HCT116 (cell line): ENCODE data around the gene KDM2B. TPM values are rescaled to one million over a fixed set of nuclear protein-coding genes. Genes with fewer than 3 reads are reported as not detected.

Source experiments
- ATAC-seq: fragments of 200-7000 bp; cut with Tn5 transposase; 2 replicates; pipeline ENCODE4 v1.9.1; 2020; ENCODE audit warnings: mild to moderate bottlenecking, moderate library complexity
- BruUV-seq: library from RNA; stranded (reverse); fragments of 400-500 nt; replicated peaks from 2 replicates; lab custom pipeline; 2021; lab: Mats Ljungman, UMichigan
- CTCF ChIA-PET: fragments of 300-600 bp; sonication (Branson Sonifier 250); formaldehyde crosslinking; loops from one replicate; lab custom pipeline; 2021; ENCODE audit warnings: antibody characterized with exemption; lab: Charles Lee
- POLR2A ChIA-PET: fragments of 300-600, 350-600 bp; sonication (Branson Sonifier 250); formaldehyde crosslinking; loops from one replicate; lab custom pipeline; 2021; ENCODE audit warnings: antibody characterized with exemption; lab: Charles Lee
- RAD21 ChIA-PET, 2 experiments: fragments of 300-600 bp; sonication (Branson Sonifier 250); formaldehyde crosslinking; loops; one replicate each; lab custom pipeline; 2023; ENCODE audit warnings: low total read pairs in 2 of 2; ENCODE audit not compliant: uncharacterized antibody in 2 of 2, unreplicated experiment in 2 of 2, low non-redundant PET in 1 of 2; lab: Charles Lee
- DNase-seq: peaks from one replicate; pipeline ENCODE4 v3.0.0-alpha.2; 2010; ENCODE audit warnings: low read depth, low spot score
- H2AFZ ChIP-seq: fragments of 200-600 bp; shearing (Covaris generic), sonication (generic); 2 replicates; pipeline ENCODE4 v1.6.1; 2017; ENCODE audit warnings: low read depth, mixed run types, mixed read lengths, antibody characterized with exemption, low read length; ENCODE audit not compliant: poor library complexity, severe bottlenecking
- H3K27ac ChIP-seq: 2 replicates; pipeline ENCODE4 v1.5.1; 2012; ENCODE audit warnings: low read depth, low read length
- H3K27me3 ChIP-seq: fragments of 200-600 bp; sonication (generic); 2 replicates; pipeline ENCODE4 v1.6.1; 2016; ENCODE audit warnings: mixed run types, low read length, mixed read lengths; ENCODE audit not compliant: insufficient read depth
- H3K36me3 ChIP-seq, 2 experiments: fragments of 200-500 bp in 1 of 2; fragments of 200-600 bp in 1 of 2; sonication (Bioruptor generic) in 1 of 2; sonication (generic) in 1 of 2; 2 replicates each; pipeline versions ENCODE4 v1.5.1 to v1.6.1; 2014 to 2016; ENCODE audit warnings: low read length in 2 of 2, inconsistent platforms in 1 of 2, mixed read lengths in 1 of 2, mixed run types in 1 of 2; ENCODE audit not compliant: insufficient read depth in 2 of 2, control insufficient read depth in 1 of 2
- H3K4me1 ChIP-seq, 2 experiments: fragments of 200-600 bp in 1 of 2; sonication (generic) in 1 of 2; 2 replicates each; pipeline versions ENCODE4 v1.5.1 to v1.6.1; 2012 to 2017; ENCODE audit warnings: low read length in 2 of 2, inconsistent platforms in 1 of 2, mild to moderate bottlenecking in 1 of 2, mixed read lengths in 1 of 2, mixed run types in 1 of 2, moderate library complexity in 1 of 2; ENCODE audit not compliant: insufficient read depth in 2 of 2, control insufficient read depth in 1 of 2
- H3K4me2 ChIP-seq: fragments of 200-600 bp; sonication (generic); 2 replicates; pipeline ENCODE4 v1.6.1; 2017; ENCODE audit warnings: mixed run types, low read length, mixed read lengths
- H3K4me3 ChIP-seq, 2 experiments: fragments of 200-600 bp in 1 of 2; sonication (generic) in 1 of 2; replicated peaks in 1 of 2; 2 replicates each; pipeline ENCODE4 v1.5.1; 2011 to 2016; ENCODE audit warnings: low read length in 2 of 2, control low read depth in 1 of 2, low read depth in 1 of 2, mild to moderate bottlenecking in 1 of 2, mixed read lengths in 1 of 2, mixed run types in 1 of 2
- H3K79me2 ChIP-seq: fragments of 200-600 bp; sonication (generic); 2 replicates; pipeline ENCODE4 v1.6.1; 2017; ENCODE audit warnings: mild to moderate bottlenecking, mixed run types, low read length, moderate library complexity, mixed read lengths; ENCODE audit not compliant: insufficient read depth
- H3K9ac ChIP-seq: fragments of 200-600 bp; sonication (generic); 2 replicates; pipeline ENCODE4 v1.6.1; 2016; ENCODE audit warnings: low read length, mixed read lengths
- H3K9me2 ChIP-seq: fragments of 200-600 bp; sonication (generic), shearing (Covaris generic); 2 replicates; pipeline ENCODE4 v1.6.1; 2017; ENCODE audit warnings: mixed run types, mild to moderate bottlenecking, moderate library complexity; ENCODE audit not compliant: insufficient read depth
- H3K9me3 ChIP-seq, 2 experiments: fragments of 200-500 bp in 1 of 2; fragments of 200-600 bp in 1 of 2; sonication (Bioruptor generic) in 1 of 2; sonication (generic) in 1 of 2; 2 replicates each; pipeline ENCODE4 v1.6.1; 2014 to 2017; ENCODE audit warnings: low read length in 2 of 2, mixed read lengths in 2 of 2, inconsistent platforms in 1 of 2, low read depth in 1 of 2, mild to moderate bottlenecking in 1 of 2, mixed run types in 1 of 2, moderate library complexity in 1 of 2; ENCODE audit not compliant: control insufficient read depth in 1 of 2, insufficient read depth in 1 of 2
- H4K20me1 ChIP-seq: fragments of 200-600 bp; sonication (generic), shearing (Covaris generic); 2 replicates; pipeline ENCODE4 v1.6.1; 2017; ENCODE audit warnings: mixed run types, mild to moderate bottlenecking, moderate library complexity; ENCODE audit not compliant: insufficient read depth
- CBX3 ChIP-seq: IDR thresholded peaks from 2 replicates; pipeline ENCODE4 v1.6.1; 2012; ENCODE audit warnings: low read depth
- CEBPB ChIP-seq: IDR thresholded peaks from 2 replicates; pipeline ENCODE4 v1.6.1; 2012; ENCODE audit warnings: low read depth
- CTCF ChIP-seq, 3 experiments: fragments of 200-600 bp in 1 of 3; sonication (generic) in 1 of 3; IDR thresholded peaks in 2 of 3; conservative IDR thresholded peaks in 1 of 3; 2 replicates each; pipeline ENCODE4 v1.5.1; 2012 to 2017; ENCODE audit warnings: low read depth in 2 of 3, low read length in 2 of 3, antibody characterized with exemption in 1 of 3, borderline replicate concordance in 1 of 3, control low read depth in 1 of 3, mild to moderate bottlenecking in 1 of 3, mixed read lengths in 1 of 3, mixed run types in 1 of 3, moderate library complexity in 1 of 3; ENCODE audit not compliant: insufficient read depth in 1 of 3
- ELF1 ChIP-seq: IDR thresholded peaks from 2 replicates; pipeline ENCODE4 v1.6.1; 2012; ENCODE audit warnings: low read depth, borderline replicate concordance
- EZH2 ChIP-seq: fragments of 200-600 bp; sonication (generic); IDR thresholded peaks from 2 replicates; pipeline ENCODE4 v1.6.1; 2017; ENCODE audit warnings: antibody characterized with exemption, mixed run types
- EZH2phosphoT487 ChIP-seq: fragments of 200-600 bp; IDR thresholded peaks from 2 replicates; pipeline ENCODE4 v1.6.1; 2018; ENCODE audit warnings: antibody characterized with exemption, borderline replicate concordance
- FOSL1 ChIP-seq: IDR thresholded peaks from 2 replicates; pipeline ENCODE4 v1.6.1; 2012; ENCODE audit warnings: low read depth
- JUND ChIP-seq: IDR thresholded peaks from 2 replicates; pipeline ENCODE4 v1.6.1; 2012
- POLR2A ChIP-seq: IDR thresholded peaks from 2 replicates; pipeline ENCODE4 v1.7.0; 2011; ENCODE audit warnings: borderline replicate concordance; ENCODE audit not compliant: insufficient read depth, insufficient read length; ENCODE audit errors: extremely low read depth
- REST ChIP-seq: IDR thresholded peaks from 2 replicates; pipeline ENCODE4 v1.6.1; 2012; ENCODE audit warnings: low read depth
- SIN3A ChIP-seq: IDR thresholded peaks from 2 replicates; pipeline ENCODE4 v1.6.1; 2012; ENCODE audit warnings: low read depth
- SP1 ChIP-seq: IDR thresholded peaks from 2 replicates; pipeline ENCODE4 v1.6.1; 2012; ENCODE audit warnings: low read depth
- SRF ChIP-seq: IDR thresholded peaks from 2 replicates; pipeline ENCODE4 v1.6.1; 2012; ENCODE audit warnings: low read depth
- TCF7L2 ChIP-seq: IDR thresholded peaks from 2 replicates; pipeline ENCODE4 v1.7.0; 2011; ENCODE audit warnings: borderline replicate concordance, inconsistent platforms; ENCODE audit not compliant: insufficient read depth, insufficient read length; ENCODE audit errors: extremely low read depth
- YY1 ChIP-seq: IDR thresholded peaks from 2 replicates; pipeline ENCODE4 v1.6.1; 2011; ENCODE audit warnings: low read length, low read depth, moderate library complexity, mild to moderate bottlenecking; ENCODE audit not compliant: insufficient replicate concordance; ENCODE audit errors: extremely low read depth
- ZFX ChIP-seq: fragments of 450-650 bp; IDR thresholded peaks from 2 replicates; pipeline ENCODE4 v1.6.1; 2017
- ZNF274 ChIP-seq: fragments of 200-500 bp; sonication (Bioruptor generic); IDR thresholded peaks from 2 replicates; pipeline ENCODE4 v1.6.1; 2014; ENCODE audit warnings: mild to moderate bottlenecking, low read depth, low read length, inconsistent platforms
- intact Hi-C: fragments of 100-400 bp; cut with micrococcal nuclease; formaldehyde crosslinking; loops from 2 replicates; pipeline ENCODE4 v1.10.0; 2022
- total RNA-seq: library from RNA; stranded (reverse); gene quantifications from one replicate; pipeline ENCODE4 v1.2.1, GENCODE V29; 2021; ENCODE audit not compliant: unreplicated experiment
- TF ChIP-seq, protein P1 (sequence below): IDR thresholded peaks from 2 replicates; pipeline ENCODE4 v1.6.1; 2012
- TF ChIP-seq, protein P2 (sequence below): IDR thresholded peaks from 2 replicates; pipeline ENCODE4 v1.6.1; 2012
- TF ChIP-seq, protein P3 (sequence below): IDR thresholded peaks from 2 replicates; pipeline ENCODE4 v1.6.1; 2011; ENCODE audit warnings: mild to moderate bottlenecking, low read length, moderate library complexity; ENCODE audit not compliant: insufficient replicate concordance; ENCODE audit errors: extremely low read depth

KDM2B gene
- total RNA-seq, 1 experiment from 2014 or later = 36.7 TPM

DNA sequence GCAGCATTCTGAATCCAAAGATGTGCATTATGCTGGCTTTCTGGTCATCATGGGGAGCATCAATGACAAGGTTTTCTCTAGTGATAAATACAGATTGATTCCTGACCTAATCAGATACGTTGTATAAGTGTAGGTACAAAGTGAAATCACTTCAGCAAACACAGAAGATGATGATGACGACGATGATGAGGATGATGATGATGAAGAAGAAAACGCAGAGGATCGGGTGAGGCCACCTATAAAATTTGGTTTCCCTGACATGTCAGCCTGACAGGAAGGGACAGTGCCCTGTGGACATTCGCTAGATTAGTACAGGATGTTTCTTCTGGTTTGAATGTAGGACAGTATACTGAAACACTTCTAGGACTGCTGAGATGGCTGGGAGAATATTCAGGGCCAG, 160.7 kb downstream of the KDM2B start:
- Histone ChIP-seq H3K27ac (no peak overlapping the region), H3K9me2 (no peaks in the 10 kb centered on the region), H3K4me1 (no peaks in the 10 kb centered on the region), H3K79me2 (peaks cover 11% of the 10 kb centered on the region), H3K27me3 (no peaks in the 10 kb centered on the region), H3K36me3 (peaks cover 51 to 63% of the 10 kb centered on the region in 2 experiments; a peak in 3 of 4 replicates), H3K4me2 (no peak overlapping the region), H3K4me3 (no peak overlapping the region), H4K20me1 (no peaks in the 10 kb centered on the region), H2AFZ (no peak overlapping the region), H3K9ac (no peak overlapping the region), H3K9me3 (no peaks in the 10 kb centered on the region)
- ChIA-PET CTCF (no interaction called here), RAD21 (no interaction called here), POLR2A (no interaction called here)
- no TSS peak for BruUV-seq
- ATAC-seq = no peak
- DNase-seq = no peak
- TF ChIP-seq EZH2 = no peak
- no peak for TF ChIP-seq SIN3A
- no peak for TF ChIP-seq SRF
- no peak for TF ChIP-seq TCF7L2
- no peak for TF ChIP-seq JUND
- TF ChIP-seq ZNF274 = no peak
- TF ChIP-seq ELF1 = no peak
- no peak for TF ChIP-seq CEBPB
- TF ChIP-seq, protein P1, sequence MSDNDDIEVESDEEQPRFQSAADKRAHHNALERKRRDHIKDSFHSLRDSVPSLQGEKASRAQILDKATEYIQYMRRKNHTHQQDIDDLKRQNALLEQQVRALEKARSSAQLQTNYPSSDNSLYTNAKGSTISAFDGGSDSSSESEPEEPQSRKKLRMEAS = no peak
- no peak for TF ChIP-seq CTCF (IDR thresholded peaks at IDR 0.05 in 2 of 3, conservative IDR thresholded peaks at IDR 0.05 in 1 of 3; ENCODE audit: borderline replicate concordance in 1 of 3, insufficient read depth in 1 of 3, low read depth in 2 of 3, low read length in 2 of 3)
- no peak for TF ChIP-seq EZH2phosphoT487
- TF ChIP-seq, protein P2, sequence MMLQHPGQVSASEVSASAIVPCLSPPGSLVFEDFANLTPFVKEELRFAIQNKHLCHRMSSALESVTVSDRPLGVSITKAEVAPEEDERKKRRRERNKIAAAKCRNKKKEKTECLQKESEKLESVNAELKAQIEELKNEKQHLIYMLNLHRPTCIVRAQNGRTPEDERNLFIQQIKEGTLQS = no peak
- no peak for TF ChIP-seq CBX3
- no peak for TF ChIP-seq FOSL1
- TF ChIP-seq YY1 = no peak
- no peak for TF ChIP-seq REST
- TF ChIP-seq, protein P3, sequence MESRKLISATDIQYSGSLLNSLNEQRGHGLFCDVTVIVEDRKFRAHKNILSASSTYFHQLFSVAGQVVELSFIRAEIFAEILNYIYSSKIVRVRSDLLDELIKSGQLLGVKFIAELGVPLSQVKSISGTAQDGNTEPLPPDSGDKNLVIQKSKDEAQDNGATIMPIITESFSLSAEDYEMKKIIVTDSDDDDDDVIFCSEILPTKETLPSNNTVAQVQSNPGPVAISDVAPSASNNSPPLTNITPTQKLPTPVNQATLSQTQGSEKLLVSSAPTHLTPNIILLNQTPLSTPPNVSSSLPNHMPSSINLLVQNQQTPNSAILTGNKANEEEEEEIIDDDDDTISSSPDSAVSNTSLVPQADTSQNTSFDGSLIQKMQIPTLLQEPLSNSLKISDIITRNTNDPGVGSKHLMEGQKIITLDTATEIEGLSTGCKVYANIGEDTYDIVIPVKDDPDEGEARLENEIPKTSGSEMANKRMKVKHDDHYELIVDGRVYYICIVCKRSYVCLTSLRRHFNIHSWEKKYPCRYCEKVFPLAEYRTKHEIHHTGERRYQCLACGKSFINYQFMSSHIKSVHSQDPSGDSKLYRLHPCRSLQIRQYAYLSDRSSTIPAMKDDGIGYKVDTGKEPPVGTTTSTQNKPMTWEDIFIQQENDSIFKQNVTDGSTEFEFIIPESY = no peak
- no peak for TF ChIP-seq SP1
- TF ChIP-seq ZFX = no peak
- no peak for TF ChIP-seq POLR2A
- intact Hi-C loops = no loop called here
